ENCODE results near the gene ARPP19. TPM values are rescaled to one million over a fixed set of nuclear protein-coding genes. Genes with fewer than 3 reads are reported as not detected.

Gene ARPP19
- total RNA-seq, 1 experiment from 2014 or later: 163 TPM

GRCh38 chr15:52546031-52546751, 22.6 kb downstream of the ARPP19 start:
- no TSS peak for BruUV-seq (replicated peaks)
- H3K4me3 ChIP-seq (replicated peaks in 1 of 2; ENCODE audit: low read depth in 1 of 2, low read length in 2 of 2): no peak overlapping the region
- intact Hi-C loops (cut with micrococcal nuclease): no loop called here
- TF ChIP-seq EZH2phosphoT487 (IDR thresholded peaks at IDR 0.05; ENCODE audit: borderline replicate concordance): no peak
- TF ChIP-seq CBX3 (IDR thresholded peaks at IDR 0.05; ENCODE audit: low read depth): no peak
- peak; percentile 14; the same call in 1 of the 2 replicates for TF ChIP-seq POLR2AphosphoS5 (IDR thresholded peaks at IDR 0.05; ENCODE audit: low read depth, low read length)
- POLR2A ChIA-PET: no interaction called here
- CTCF ChIA-PET: no interaction called here
- H3K27ac ChIP-seq (ENCODE audit: low read depth, low read length): no peak overlapping the region
- no peaks in the 10 kb centered on the region for H3K27me3 ChIP-seq (ENCODE audit: insufficient read depth, low read length)
- ATAC-seq (peak; percentile 49), DNase-seq (ENCODE audit: low read depth, low spot score) (no peak)
- H3K9ac ChIP-seq (ENCODE audit: low read length): no peak overlapping the region
- H2AFZ ChIP-seq (ENCODE audit: low read depth, low read length, poor library complexity, severe bottlenecking): no peak overlapping the region
- RAD21 ChIA-PET (ENCODE audit: low non-redundant PET in 1 of 2, low total read pairs in 2 of 2, uncharacterized antibody in 2 of 2, unreplicated experiment in 2 of 2): no interaction called here
- peaks cover 14 to 29% of the 10 kb centered on the region in 2 experiments; a peak in 3 of 4 replicates for H3K36me3 ChIP-seq (ENCODE audit: control insufficient read depth in 1 of 2, insufficient read depth in 2 of 2, low read length in 2 of 2)
- no peak overlapping the region for H3K4me2 ChIP-seq (ENCODE audit: low read length)
- H3K4me1 ChIP-seq (ENCODE audit: control insufficient read depth in 1 of 2, insufficient read depth in 2 of 2, low read length in 2 of 2): no peaks in the 10 kb centered on the region
- H3K9me2 ChIP-seq (ENCODE audit: insufficient read depth): no peaks in the 10 kb centered on the region
- no peaks in the 10 kb centered on the region for H3K9me3 ChIP-seq (ENCODE audit: control insufficient read depth in 1 of 2, insufficient read depth in 1 of 2, low read depth in 1 of 2, low read length in 2 of 2)
- H4K20me1 ChIP-seq (ENCODE audit: insufficient read depth): no peaks in the 10 kb centered on the region
- H3K79me2 ChIP-seq (ENCODE audit: insufficient read depth, low read length): peaks cover 9% of the 10 kb centered on the region

DNA sequence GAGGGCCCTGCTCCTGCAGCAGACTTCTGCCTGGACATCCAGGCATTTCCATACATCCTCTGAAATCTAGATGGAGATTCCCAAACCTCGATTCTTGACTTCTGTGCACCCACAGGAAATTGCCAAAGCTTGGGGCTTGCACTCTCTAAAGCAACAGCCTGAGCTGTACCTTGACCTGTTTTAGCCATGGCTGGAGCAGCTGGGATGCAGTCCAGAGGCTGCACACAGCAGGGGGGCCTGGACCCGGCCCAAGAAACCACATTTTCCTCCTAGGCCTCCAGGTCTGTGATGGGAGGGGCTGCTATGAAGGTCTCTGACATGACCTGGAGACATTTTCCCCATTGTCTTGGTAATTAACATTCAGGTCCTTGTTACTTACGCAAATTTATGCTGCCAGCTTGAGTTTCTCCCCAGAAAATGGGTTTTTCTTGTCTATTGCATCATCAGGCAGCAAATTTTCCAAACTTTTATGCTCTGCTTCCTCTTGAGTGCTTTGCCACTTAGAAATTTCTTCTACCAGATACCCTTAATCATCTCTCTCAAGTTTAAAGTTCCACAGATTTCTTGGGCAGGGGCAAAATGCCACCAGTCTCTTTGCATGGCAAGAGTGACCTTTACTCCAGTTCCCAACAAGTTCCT, 28.3 kb downstream of the ARPP19 start:
- no peaks in the 10 kb centered on the region for H3K4me1 ChIP-seq (ENCODE audit: control insufficient read depth in 1 of 2, insufficient read depth in 2 of 2, low read length in 2 of 2)
- ATAC-seq (no peak), DNase-seq (ENCODE audit: low read depth, low spot score) (no peak)
- no peaks in the 10 kb centered on the region for H4K20me1 ChIP-seq (ENCODE audit: insufficient read depth)
- intact Hi-C loops (cut with micrococcal nuclease): no loop called here
- ChIA-PET POLR2A (no interaction called here), CTCF (no interaction called here), RAD21 (ENCODE audit: low non-redundant PET in 1 of 2, low total read pairs in 2 of 2, uncharacterized antibody in 2 of 2, unreplicated experiment in 2 of 2) (no interaction called here)
- no peaks in the 10 kb centered on the region for H3K79me2 ChIP-seq (ENCODE audit: insufficient read depth, low read length)
- H3K9ac ChIP-seq (ENCODE audit: low read length): no peak overlapping the region
- H3K9me2 ChIP-seq (ENCODE audit: insufficient read depth): no peaks in the 10 kb centered on the region
- H3K36me3 ChIP-seq (ENCODE audit: control insufficient read depth in 1 of 2, insufficient read depth in 2 of 2, low read length in 2 of 2): no peaks in the 10 kb centered on the region
- no peaks in the 10 kb centered on the region for H3K9me3 ChIP-seq (ENCODE audit: control insufficient read depth in 1 of 2, insufficient read depth in 1 of 2, low read depth in 1 of 2, low read length in 2 of 2)
- H3K4me3 ChIP-seq (replicated peaks in 1 of 2; ENCODE audit: low read depth in 1 of 2, low read length in 2 of 2): no peak overlapping the region
- no peak overlapping the region for H3K4me2 ChIP-seq (ENCODE audit: low read length)
- no peak overlapping the region for H3K27ac ChIP-seq (ENCODE audit: low read depth, low read length)
- H3K27me3 ChIP-seq (ENCODE audit: insufficient read depth, low read length): no peaks in the 10 kb centered on the region
- no peak overlapping the region for H2AFZ ChIP-seq (ENCODE audit: low read depth, low read length, poor library complexity, severe bottlenecking)
- BruUV-seq (replicated peaks): no TSS peak
- TF ChIP-seq ATF3 (IDR thresholded peaks at IDR 0.05): no peak
- no peak for TF ChIP-seq RAD21 (IDR thresholded peaks at IDR 0.05; ENCODE audit: low read depth)

Data from HCT116 (cell line).